ENCODE data around the gene NDUFS4.
"Not testable (repeated sequence)": the region's sequence is repeated elsewhere in the genome, so short reads cannot be mapped to it uniquely, and the experiment has no call there.

Gene NDUFS4

GRCh38 chr5:53575101-53575500, 14.7 kb downstream of the NDUFS4 start:
- DNase-seq (ENCODE audit: low read depth), result no peak

- DNase-seq (ENCODE audit: low read depth), result no peak
These were observed 15.4 kb downstream of the NDUFS4 start for GRCh38 chr5:53575831-53576230.

GRCh38 chr5:53576674-53577073, 16.2 kb downstream of the NDUFS4 start:
- no peak for DNase-seq (ENCODE audit: low read depth)

- no peak for DNase-seq (ENCODE audit: low read depth)
These were observed 18.4 kb downstream of the NDUFS4 start for GRCh38 chr5:53578854-53579253.

GRCh38 chr5:53580547-53580946, 20.1 kb downstream of the NDUFS4 start:
- DNase-seq (ENCODE audit: low read depth), result no peak

- no peak for DNase-seq (ENCODE audit: low read depth)
These were observed 21.8 kb downstream of the NDUFS4 start for GRCh38 chr5:53582225-53582624.

GRCh38 chr5:53590759-53591158, 30.3 kb downstream of the NDUFS4 start:
- DNase-seq (ENCODE audit: low read depth), result no peak

- no peak for DNase-seq (ENCODE audit: low read depth)
These were observed 34.0 kb downstream of the NDUFS4 start for GRCh38 chr5:53594419-53594818.

- DNase-seq (ENCODE audit: low read depth), result no peak
These were observed 37.5 kb downstream of the NDUFS4 start for GRCh38 chr5:53597894-53598293.

GRCh38 chr5:53601570-53601969, 41.1 kb downstream of the NDUFS4 start:
- peak; percentile 87 for DNase-seq (ENCODE audit: low read depth)

GRCh38 chr5:53603009-53603687, 42.7 kb downstream of the NDUFS4 start:
- DNase-seq (ENCODE audit: low read depth), result no peak

GRCh38 chr5:53604309-53604708, 43.9 kb downstream of the NDUFS4 start:
- DNase-seq (ENCODE audit: low read depth), result no peak

GRCh38 chr5:53607886-53608285, 47.4 kb downstream of the NDUFS4 start:
- DNase-seq (ENCODE audit: low read depth), result peak; percentile 17

GRCh38 chr5:53608897-53609296, 48.5 kb downstream of the NDUFS4 start:
- not testable (repeated sequence) for DNase-seq (ENCODE audit: low read depth)

- DNase-seq (ENCODE audit: low read depth), result peak; percentile 50
These were observed 52.6 kb downstream of the NDUFS4 start for GRCh38 chr5:53613061-53613460.

GRCh38 chr5:53613536-53613935, 53.1 kb downstream of the NDUFS4 start:
- no peak for DNase-seq (ENCODE audit: low read depth)

- DNase-seq (ENCODE audit: low read depth), result no peak
These were observed 54.0 kb downstream of the NDUFS4 start for GRCh38 chr5:53614376-53614885.

GRCh38 chr5:53616939-53617549, 56.6 kb downstream of the NDUFS4 start:
- DNase-seq (ENCODE audit: low read depth), result peak; percentile 14

- DNase-seq (ENCODE audit: low read depth), result no peak
These were observed 70.8 kb downstream of the NDUFS4 start for GRCh38 chr5:53631251-53631650.

- DNase-seq (ENCODE audit: low read depth), result peak; percentile 9
These were observed 81.6 kb downstream of the NDUFS4 start for GRCh38 chr5:53642061-53642460.

GRCh38 chr5:53643445-53643844, 83.0 kb downstream of the NDUFS4 start:
- DNase-seq (ENCODE audit: low read depth), result no peak

- DNase-seq (ENCODE audit: low read depth), result no peak
These were observed 84.6 kb downstream of the NDUFS4 start for GRCh38 chr5:53645078-53645477.

- no peak for DNase-seq (ENCODE audit: low read depth)
These were observed 88.9 kb downstream of the NDUFS4 start for GRCh38 chr5:53649352-53649751.

GRCh38 chr5:53660573-53660972, 100.1 kb downstream of the NDUFS4 start:
- not testable (repeated sequence) for DNase-seq (ENCODE audit: low read depth)

Data from iris pigment epithelial cell (primary cell).